ENCODE results near the gene HPCAL1.

HPCAL1 gene

DNA sequence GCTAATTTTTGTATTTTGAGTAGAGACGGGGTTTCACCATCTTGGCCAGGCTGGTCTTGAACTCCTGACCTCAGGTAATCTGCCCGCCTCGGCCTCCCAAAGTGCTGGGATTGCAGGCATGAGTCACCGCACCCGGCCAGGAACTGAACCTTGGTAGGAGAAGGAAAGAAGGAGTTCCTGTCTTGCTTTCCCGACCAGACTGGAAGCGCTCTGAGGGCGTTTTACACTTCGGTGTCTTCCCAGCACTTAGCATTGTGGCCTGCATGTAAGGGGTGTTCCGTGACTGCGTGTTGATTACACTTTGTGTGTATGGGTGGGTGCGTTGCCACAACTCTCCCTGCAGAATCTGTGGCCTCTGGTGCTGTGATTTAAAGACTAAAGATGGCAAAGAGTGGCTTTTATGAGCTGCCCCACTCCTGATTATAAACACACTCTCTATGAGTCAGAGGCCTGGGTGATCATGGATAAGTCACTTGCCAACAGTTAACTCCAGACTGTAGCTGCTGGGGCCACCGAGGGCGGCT, 99.4 kb downstream of the HPCAL1 start:
- Histone ChIP-seq H3K4me1 (ENCODE audit: insufficient read depth, poor library complexity, severe bottlenecking) (peaks cover 40% of the 10 kb centered on the region), H3K27ac (ENCODE audit: poor library complexity, severe bottlenecking) (peak overlapping the region; percentile 95), H3K4me3 (ENCODE audit: severe bottlenecking) (no peak overlapping the region), H3K36me3 (ENCODE audit: low read depth) (no peaks in the 10 kb centered on the region; the same call in 1 of the 2 replicates), H3K27me3 (ENCODE audit: insufficient read depth, poor library complexity, severe bottlenecking) (no peaks in the 10 kb centered on the region), H3K9me3 (ENCODE audit: severe bottlenecking) (no peaks in the 10 kb centered on the region)
- no peak for ATAC-seq (ENCODE audit: low read depth)
- TF ChIP-seq, protein P1, sequence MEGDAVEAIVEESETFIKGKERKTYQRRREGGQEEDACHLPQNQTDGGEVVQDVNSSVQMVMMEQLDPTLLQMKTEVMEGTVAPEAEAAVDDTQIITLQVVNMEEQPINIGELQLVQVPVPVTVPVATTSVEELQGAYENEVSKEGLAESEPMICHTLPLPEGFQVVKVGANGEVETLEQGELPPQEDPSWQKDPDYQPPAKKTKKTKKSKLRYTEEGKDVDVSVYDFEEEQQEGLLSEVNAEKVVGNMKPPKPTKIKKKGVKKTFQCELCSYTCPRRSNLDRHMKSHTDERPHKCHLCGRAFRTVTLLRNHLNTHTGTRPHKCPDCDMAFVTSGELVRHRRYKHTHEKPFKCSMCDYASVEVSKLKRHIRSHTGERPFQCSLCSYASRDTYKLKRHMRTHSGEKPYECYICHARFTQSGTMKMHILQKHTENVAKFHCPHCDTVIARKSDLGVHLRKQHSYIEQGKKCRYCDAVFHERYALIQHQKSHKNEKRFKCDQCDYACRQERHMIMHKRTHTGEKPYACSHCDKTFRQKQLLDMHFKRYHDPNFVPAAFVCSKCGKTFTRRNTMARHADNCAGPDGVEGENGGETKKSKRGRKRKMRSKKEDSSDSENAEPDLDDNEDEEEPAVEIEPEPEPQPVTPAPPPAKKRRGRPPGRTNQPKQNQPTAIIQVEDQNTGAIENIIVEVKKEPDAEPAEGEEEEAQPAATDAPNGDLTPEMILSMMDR (IDR thresholded peaks at IDR 0.05; ENCODE audit: poor library complexity, severe bottlenecking) = no peak
- no peak for DNase-seq (ENCODE audit: low spot score)

- Histone ChIP-seq H3K9me3 (ENCODE audit: severe bottlenecking) (no peaks in the 10 kb centered on the region), H3K4me1 (ENCODE audit: insufficient read depth, poor library complexity, severe bottlenecking) (peaks cover 46% of the 10 kb centered on the region), H3K36me3 (ENCODE audit: low read depth) (no peaks in the 10 kb centered on the region; the same call in 1 of the 2 replicates), H3K27me3 (ENCODE audit: insufficient read depth, poor library complexity, severe bottlenecking) (no peaks in the 10 kb centered on the region), H3K4me3 (ENCODE audit: severe bottlenecking) (no peak overlapping the region), H3K27ac (ENCODE audit: poor library complexity, severe bottlenecking) (peak overlapping the region; percentile 95)
- TF ChIP-seq, protein P1 (IDR thresholded peaks at IDR 0.05; ENCODE audit: poor library complexity, severe bottlenecking) = no peak
- no peak for ATAC-seq (ENCODE audit: low read depth)
- DNase-seq (ENCODE audit: low spot score) = no peak
These were observed 100.0 kb downstream of the HPCAL1 start for GRCh38 chr2:10402653-10403215.

DNA sequence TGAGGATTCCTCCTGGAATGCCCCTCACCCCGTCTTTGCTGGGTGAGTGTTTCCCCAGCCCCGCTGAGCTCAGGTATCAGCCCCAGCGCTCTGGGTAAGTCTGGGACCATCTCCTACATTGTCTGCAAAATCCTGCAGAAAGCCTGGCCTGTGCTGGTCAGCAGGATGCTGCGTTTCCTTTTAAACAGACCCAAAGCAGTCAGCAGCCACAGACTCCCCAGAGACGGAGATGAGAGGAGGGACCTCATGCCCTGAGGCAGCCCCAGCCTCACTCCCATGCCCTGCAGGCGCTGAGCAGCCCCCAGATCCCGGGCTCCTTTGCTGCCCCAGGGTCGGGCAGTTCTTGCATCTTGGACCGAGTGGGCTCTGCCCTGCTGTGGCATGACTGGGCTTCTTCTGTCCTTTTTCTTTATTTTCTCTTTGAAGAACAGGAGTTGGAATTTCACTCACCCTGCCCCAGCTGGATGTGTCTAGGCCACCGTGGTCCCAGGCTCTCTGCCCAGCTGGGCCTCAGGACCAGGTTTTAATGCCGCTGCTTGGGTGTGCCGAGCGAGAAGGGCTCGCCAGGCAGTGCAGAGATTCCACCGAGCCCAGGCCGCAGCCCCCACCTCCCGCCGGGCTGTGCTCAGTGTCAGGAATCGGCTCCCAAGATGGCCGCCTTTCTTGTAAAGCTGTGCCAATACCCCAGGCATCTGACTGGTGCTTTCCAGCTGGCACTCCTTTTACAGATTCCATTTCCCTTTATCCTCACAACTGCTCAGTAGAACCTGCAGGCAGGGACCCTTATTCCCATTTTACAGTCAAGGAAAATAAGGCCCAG, 101.8 kb downstream of the HPCAL1 start:
- no peaks in the 10 kb centered on the region for H3K9me3 ChIP-seq (ENCODE audit: severe bottlenecking)
- TF ChIP-seq, protein P1 (IDR thresholded peaks at IDR 0.05; ENCODE audit: poor library complexity, severe bottlenecking) = no peak
- no peaks in the 10 kb centered on the region; the same call in 1 of the 2 replicates for H3K36me3 ChIP-seq (ENCODE audit: low read depth)
- H3K27me3 ChIP-seq (ENCODE audit: insufficient read depth, poor library complexity, severe bottlenecking) = no peaks in the 10 kb centered on the region
- no peak overlapping the region for H3K4me3 ChIP-seq (ENCODE audit: severe bottlenecking)
- peaks cover 59% of the 10 kb centered on the region for H3K4me1 ChIP-seq (ENCODE audit: insufficient read depth, poor library complexity, severe bottlenecking)
- DNase-seq (ENCODE audit: low spot score) (no peak), ATAC-seq (ENCODE audit: low read depth) (no peak)
- H3K27ac ChIP-seq (ENCODE audit: poor library complexity, severe bottlenecking) = peak overlapping the region; percentile 95

DNA sequence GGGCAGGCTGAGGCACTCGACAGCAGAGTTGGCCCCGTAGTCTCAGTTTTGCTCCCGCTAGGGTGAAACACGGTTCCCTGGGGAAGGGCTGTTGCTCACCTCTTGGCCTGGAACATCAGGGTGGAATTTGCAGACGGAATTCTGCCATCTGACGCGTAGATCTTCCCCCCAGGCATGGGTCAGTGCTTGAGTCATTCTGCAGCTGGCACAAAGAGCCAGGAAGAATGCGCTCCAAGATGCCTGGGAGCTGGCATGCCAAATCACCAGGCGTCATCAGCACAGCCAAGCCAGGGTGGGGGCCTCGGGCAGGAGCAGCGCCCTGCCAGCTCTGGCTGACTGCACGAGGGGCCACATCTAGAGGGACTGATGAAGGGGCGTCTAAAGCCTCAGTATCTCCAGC, 102.7 kb downstream of the HPCAL1 start:
- TF ChIP-seq, protein P1 (IDR thresholded peaks at IDR 0.05; ENCODE audit: poor library complexity, severe bottlenecking) = no peak
- Histone ChIP-seq H3K27me3 (ENCODE audit: insufficient read depth, poor library complexity, severe bottlenecking) (no peaks in the 10 kb centered on the region), H3K27ac (ENCODE audit: poor library complexity, severe bottlenecking) (peak overlapping the region; percentile 95), H3K9me3 (ENCODE audit: severe bottlenecking) (no peaks in the 10 kb centered on the region), H3K4me1 (ENCODE audit: insufficient read depth, poor library complexity, severe bottlenecking) (peaks cover 59% of the 10 kb centered on the region), H3K4me3 (ENCODE audit: severe bottlenecking) (no peak overlapping the region), H3K36me3 (ENCODE audit: low read depth) (no peaks in the 10 kb centered on the region)
- peak; percentile 71 for ATAC-seq (ENCODE audit: low read depth)
- DNase-seq (ENCODE audit: low spot score) = peak; percentile 96
